ENCODE data around the gene PBRM1. TPM values are rescaled to one million over a fixed set of nuclear protein-coding genes. Genes with fewer than 3 reads are reported as not detected.
A peak's percentile ranks its signal among the peaks of the same experiment; 100 is the strongest.

Gene PBRM1
- total and polyA plus RNA-seq, 11 donors: 8.5 to 61.7 (median 44.4) TPM

- Histone ChIP-seq H3K4me3 (peak overlapping the region; percentile 46 to 75 (median 62)), H3K27ac (peak overlapping the region; percentile 12 to 93 (median 80)), H3K9me3 (no peaks in the 10 kb centered on the region), H3K4me1 (peaks cover 4 to 85% (median 63%) of the 10 kb centered on the region in 12 donors), H3K36me3 (peaks cover 0 to 9% (median 1%) of the 10 kb centered on the region in 9 donors), H3K27me3 (no peaks in the 10 kb centered on the region)
- no peak for TF ChIP-seq CTCF (IDR thresholded peaks at IDR 0.05)
- no peak for TF ChIP-seq POLR2A (IDR thresholded peaks at IDR 0.05)
- DNase-seq (peak in 3 of 5 donors; percentile 37 to 70 (median 48)), ATAC-seq (no peak)
- 2 to 11% (median 4%) methylated on average over 10 to 78 of the region's 78 CpGs for WGBS, 4 donors
- intact Hi-C loops (cut with DNase I): loop anchor here in 2 of 10 donors (5.0 kb wide), 2 partner anchors 36 to 51 kb away; partner anchors contain the start of gene STAB1 (in 1 of the 2)
These were observed 152.7 kb downstream of the PBRM1 start for GRCh38 chr3:52532838-52533622.

- Histone ChIP-seq H3K4me1 (peaks cover 0 to 80% (median 57%) of the 10 kb centered on the region in 12 donors), H3K36me3 (peaks cover 0 to 13% (median 7%) of the 10 kb centered on the region in 9 donors), H3K27ac (peak overlapping the region in 10 of 12 donors; percentile 59 to 93 (median 88)), H3K4me3 (peak overlapping the region; percentile 46 to 75 (median 62)), H3K27me3 (no peaks in the 10 kb centered on the region), H3K9me3 (no peaks in the 10 kb centered on the region)
- DNase-seq (peak in 2 of 5 donors; percentile 41 to 52), ATAC-seq (no peak)
- intact Hi-C loops (cut with DNase I): loop anchor here in 2 of 10 donors (5.0 kb wide), 2 partner anchors 35 to 50 kb away; partner anchors contain the start of gene STAB1 (in 1 of the 2)
- 39 to 59% (median 41%) methylated on average over 4 to 5 of the region's 5 CpGs for WGBS, 4 donors
- no peak for TF ChIP-seq POLR2A (IDR thresholded peaks at IDR 0.05)
- TF ChIP-seq CTCF (IDR thresholded peaks at IDR 0.05): no peak
These were observed 153.2 kb downstream of the PBRM1 start for GRCh38 chr3:52532517-52532837.

- Histone ChIP-seq H3K9me3 (no peaks in the 10 kb centered on the region), H3K36me3 (peaks cover 0 to 18% (median 10%) of the 10 kb centered on the region in 9 donors), H3K27ac (peak overlapping the region; percentile 16 to 93 (median 80)), H3K4me1 (peaks cover 0 to 80% (median 55%) of the 10 kb centered on the region in 12 donors), H3K4me3 (peak overlapping the region in 9 of 12 donors; percentile 60 to 75 (median 66)), H3K27me3 (no peaks in the 10 kb centered on the region)
- 75 to 86% (median 82%) methylated on average over 5 to 14 of the region's 14 CpGs for WGBS, 4 donors
- ATAC-seq: no peak
- intact Hi-C loops (cut with DNase I): loop anchor here in 3 of 10 donors (2.0 to 5.0 kb wide), 3 partner anchors 35 to 50 kb away; partner anchors contain the start of gene STAB1 (in 1 of the 3)
- peak in 2 of 5 donors; percentile 18 to 21 for DNase-seq
- TF ChIP-seq CTCF (IDR thresholded peaks at IDR 0.05): no peak
- TF ChIP-seq POLR2A (IDR thresholded peaks at IDR 0.05): no peak
These were observed 153.7 kb downstream of the PBRM1 start for GRCh38 chr3:52531860-52532516.

Measured in heart left ventricle (tissue), 16 donors.